NCI-H1105 (cell line): ENCODE data around the gene CTSL.
"Not testable (repeated sequence)": the region's sequence is repeated elsewhere in the genome, so short reads cannot be mapped to it uniquely, and the experiment has no call there.

Experiments used
- DNase-seq: peaks from one replicate; lab custom pipeline; 2025; lab: John Stamatoyannopoulos, UW

CTSL gene

DNA sequence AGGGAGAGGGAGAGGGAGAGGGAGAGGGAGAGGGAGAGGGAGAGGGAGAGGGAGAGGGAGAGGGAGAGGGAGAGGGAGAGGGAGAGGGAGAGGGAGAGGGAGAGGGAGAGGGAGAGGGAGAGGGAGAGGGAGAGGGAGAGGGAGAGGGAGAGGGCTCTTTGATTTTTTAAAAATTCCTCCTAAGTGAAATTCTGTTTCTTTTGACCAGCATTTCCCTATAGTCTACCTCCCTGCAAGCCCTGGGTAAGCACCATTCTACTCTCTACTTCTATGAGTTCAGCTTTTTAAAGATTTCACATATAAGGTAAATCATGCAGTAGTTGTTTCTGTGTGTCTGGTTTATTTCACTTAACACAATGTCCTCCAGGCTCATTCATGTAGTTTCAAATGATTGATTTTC lies 34.1 kb downstream of the CTSL start:
- not testable (repeated sequence) for DNase-seq

DNA sequence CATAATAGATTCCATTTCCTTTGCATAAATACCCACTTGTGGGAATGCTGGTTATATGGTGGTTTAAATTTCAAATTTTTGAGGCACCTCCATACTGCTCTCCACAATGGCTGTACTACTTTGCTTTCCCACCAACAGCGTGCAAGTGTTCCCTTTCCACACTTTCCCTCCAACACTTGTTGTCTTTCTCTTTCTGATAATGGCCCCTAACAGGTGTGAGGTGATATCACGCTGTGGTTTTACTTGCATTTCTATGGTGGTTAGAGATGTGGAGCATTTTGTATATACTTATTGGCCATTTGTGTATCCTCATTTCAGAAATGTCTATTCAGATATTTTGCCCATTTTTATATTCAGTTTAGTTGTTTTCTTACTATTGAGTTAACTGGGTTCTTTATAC lies 34.6 kb downstream of the CTSL start:
- DNase-seq = no peak

GRCh38 chr9:87763286-87763685 lies 37.4 kb downstream of the CTSL start:
- no peak for DNase-seq

DNA sequence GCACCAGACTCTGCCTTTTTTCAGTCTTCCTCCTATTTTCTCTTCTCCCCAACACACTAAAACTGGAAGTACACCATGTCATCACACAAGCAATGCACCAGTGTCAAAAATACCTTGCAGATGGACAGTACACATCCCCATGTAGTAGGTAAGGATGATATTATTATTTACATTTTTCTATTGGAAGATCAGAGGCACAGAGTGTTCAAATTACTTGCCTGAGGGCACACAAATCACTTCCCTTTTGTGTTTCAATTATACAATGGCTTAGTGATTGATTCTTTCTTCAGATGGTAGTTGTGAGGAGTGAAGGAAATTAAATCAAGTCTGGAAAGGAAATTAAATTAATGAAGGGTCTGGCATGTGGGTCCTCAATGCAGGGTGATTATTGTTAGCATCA lies 39.6 kb downstream of the CTSL start:
- no peak for DNase-seq

GRCh38 chr9:87766697-87767096 lies 40.8 kb downstream of the CTSL start:
- DNase-seq = no peak

GRCh38 chr9:87770616-87771315 lies 44.8 kb downstream of the CTSL start:
- no peak for DNase-seq

GRCh38 chr9:87771316-87772006 lies 45.5 kb downstream of the CTSL start:
- DNase-seq = no peak

DNA sequence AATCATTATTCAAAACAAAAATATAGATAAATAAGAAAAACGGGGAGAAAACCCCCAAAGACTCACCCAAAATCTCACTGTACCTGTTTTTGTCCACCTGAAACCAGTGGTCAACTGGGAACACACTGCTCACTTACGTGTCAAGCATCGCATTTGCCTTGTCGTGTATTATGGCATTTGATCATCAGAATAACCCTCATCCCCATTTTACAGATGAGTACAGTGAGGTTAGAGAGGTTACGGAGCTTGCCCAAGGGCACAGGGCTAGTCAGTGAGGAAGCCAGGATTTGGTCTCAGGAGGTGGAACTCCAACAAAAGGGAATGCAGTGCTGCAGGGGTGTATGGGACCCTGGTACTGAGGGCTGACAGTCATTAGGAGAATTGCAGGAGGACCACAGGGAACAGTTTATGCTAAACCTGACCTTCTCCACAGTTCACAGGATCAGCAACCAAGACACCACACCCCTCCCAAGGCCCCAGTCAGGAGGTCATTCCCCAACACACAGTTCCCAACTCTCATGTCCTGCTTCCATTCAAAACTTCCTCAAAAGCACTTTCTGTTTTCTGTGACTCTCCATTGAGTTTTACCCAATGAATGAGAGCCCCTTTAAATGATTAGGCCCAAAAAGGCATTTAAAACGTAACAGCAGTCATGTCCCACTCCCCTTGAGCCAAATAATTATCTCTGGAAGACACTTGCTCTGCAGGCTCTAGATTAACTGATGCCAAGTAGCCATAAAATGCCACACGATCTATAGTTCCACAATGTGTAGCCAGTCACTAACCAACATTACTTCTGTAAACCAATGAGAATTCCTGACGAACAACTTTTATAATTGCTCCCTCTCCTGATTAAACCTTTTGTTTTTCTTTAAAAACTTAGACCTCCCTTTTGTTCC lies 50.8 kb downstream of the CTSL start:
- DNase-seq = no peak

- DNase-seq = no peak
These were observed 53.1 kb downstream of the CTSL start for GRCh38 chr9:87778996-87779395.
